ENCODE results near the gene MTERF4.

MTERF4 gene, protein sequence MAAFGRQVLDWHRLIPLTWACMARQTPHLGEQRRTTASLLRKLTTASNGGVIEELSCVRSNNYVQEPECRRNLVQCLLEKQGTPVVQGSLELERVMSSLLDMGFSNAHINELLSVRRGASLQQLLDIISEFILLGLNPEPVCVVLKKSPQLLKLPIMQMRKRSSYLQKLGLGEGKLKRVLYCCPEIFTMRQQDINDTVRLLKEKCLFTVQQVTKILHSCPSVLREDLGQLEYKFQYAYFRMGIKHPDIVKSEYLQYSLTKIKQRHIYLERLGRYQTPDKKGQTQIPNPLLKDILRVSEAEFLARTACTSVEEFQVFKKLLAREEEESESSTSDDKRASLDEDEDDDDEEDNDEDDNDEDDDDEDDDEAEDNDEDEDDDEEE

DNA sequence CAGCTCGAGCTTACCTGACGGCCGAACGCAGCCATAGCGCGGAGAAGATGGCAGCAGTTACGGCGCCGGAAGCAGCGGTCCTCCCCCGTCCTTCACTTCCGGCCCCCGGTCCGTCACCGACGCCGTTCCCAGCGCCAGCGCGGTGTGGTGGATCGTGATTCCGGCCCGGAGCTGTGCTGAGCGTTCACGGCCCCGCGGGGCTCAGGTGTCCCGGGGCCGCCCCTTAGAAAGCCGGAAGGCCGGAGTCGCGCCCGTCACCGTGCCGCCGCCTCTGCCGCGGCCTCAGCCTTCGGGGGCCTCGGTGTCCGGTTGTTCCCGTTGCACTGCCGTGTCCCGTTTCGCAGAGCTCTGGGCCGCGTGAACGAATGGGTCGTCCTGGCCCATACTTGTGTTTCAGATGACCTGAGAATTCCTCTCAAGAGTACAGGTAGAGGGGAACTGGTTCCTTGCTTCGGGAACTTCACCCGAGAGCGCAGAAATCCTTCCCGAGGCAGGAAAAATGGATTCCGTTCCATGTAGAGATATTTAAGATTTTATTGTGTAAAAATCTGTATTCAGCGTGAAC, at the start of gene MTERF4:
Gene MTERF4 (minus strand): TSS at position 49 of the 565 bp plus-strand sequence. CDS start 14 bp downstream, at position 35.
- H3K4me3 ChIP-seq (ENCODE audit: low read depth, low read length) = peak within 1 kb of the TSS; percentile 94
- DNase-seq (ENCODE audit: low read depth) = peak; percentile 92
- peak; percentile 69 for TF ChIP-seq POLR2A (IDR thresholded peaks at IDR 0.05; ENCODE audit: extremely low read depth, insufficient read length)
- peak; percentile 50 for TF ChIP-seq MAX (IDR thresholded peaks at IDR 0.05; ENCODE audit: low read depth, low read length)
- peak; percentile 66; the same call in 1 of the 2 replicates for TF ChIP-seq MYC (IDR thresholded peaks at IDR 0.05; ENCODE audit: low read depth, low read length)
- TF ChIP-seq, protein P1, sequence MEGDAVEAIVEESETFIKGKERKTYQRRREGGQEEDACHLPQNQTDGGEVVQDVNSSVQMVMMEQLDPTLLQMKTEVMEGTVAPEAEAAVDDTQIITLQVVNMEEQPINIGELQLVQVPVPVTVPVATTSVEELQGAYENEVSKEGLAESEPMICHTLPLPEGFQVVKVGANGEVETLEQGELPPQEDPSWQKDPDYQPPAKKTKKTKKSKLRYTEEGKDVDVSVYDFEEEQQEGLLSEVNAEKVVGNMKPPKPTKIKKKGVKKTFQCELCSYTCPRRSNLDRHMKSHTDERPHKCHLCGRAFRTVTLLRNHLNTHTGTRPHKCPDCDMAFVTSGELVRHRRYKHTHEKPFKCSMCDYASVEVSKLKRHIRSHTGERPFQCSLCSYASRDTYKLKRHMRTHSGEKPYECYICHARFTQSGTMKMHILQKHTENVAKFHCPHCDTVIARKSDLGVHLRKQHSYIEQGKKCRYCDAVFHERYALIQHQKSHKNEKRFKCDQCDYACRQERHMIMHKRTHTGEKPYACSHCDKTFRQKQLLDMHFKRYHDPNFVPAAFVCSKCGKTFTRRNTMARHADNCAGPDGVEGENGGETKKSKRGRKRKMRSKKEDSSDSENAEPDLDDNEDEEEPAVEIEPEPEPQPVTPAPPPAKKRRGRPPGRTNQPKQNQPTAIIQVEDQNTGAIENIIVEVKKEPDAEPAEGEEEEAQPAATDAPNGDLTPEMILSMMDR (IDR thresholded peaks at IDR 0.05; ENCODE audit: low read depth, low read length) = no peak

GRCh38 chr2:241150660-241151530, 48.8 kb upstream of the MTERF4 start:
- TF ChIP-seq MYC (IDR thresholded peaks at IDR 0.05; ENCODE audit: low read depth, low read length) (0 out of 2 replicates have a peak, but pooled peaks have one; percentile 30), MAX (IDR thresholded peaks at IDR 0.05; ENCODE audit: low read depth, low read length) (0 out of 2 replicates have a peak, but pooled peaks have one; percentile 7), POLR2A (IDR thresholded peaks at IDR 0.05; ENCODE audit: extremely low read depth, insufficient read length) (no peak)
- DNase-seq (ENCODE audit: low read depth) = no peak

GRCh38 chr2:241149925-241150659, 48.0 kb upstream of the MTERF4 start, which contains the start of gene PPP1R7:
Gene PPP1R7 (plus strand): TSS chr2:241150467. CDS start chr2:241150496, 29 bp downstream.
- TF ChIP-seq MYC (IDR thresholded peaks at IDR 0.05; ENCODE audit: low read depth, low read length) (no peak), POLR2A (IDR thresholded peaks at IDR 0.05; ENCODE audit: extremely low read depth, insufficient read length) (peak; percentile 47), MAX (IDR thresholded peaks at IDR 0.05; ENCODE audit: low read depth, low read length) (peak; percentile 34; the same call in 1 of the 2 replicates)
- TF ChIP-seq, protein P1 (IDR thresholded peaks at IDR 0.05; ENCODE audit: low read depth, low read length) = no peak
- peak within 1 kb of the TSS; percentile 95 for H3K4me3 ChIP-seq (ENCODE audit: low read depth, low read length)
- peak; percentile 97 for DNase-seq (ENCODE audit: low read depth)

More at GRCh38 chr2:241150660-241151530, 48.8 kb upstream of the MTERF4 start:
- peak overlapping the region; percentile 95 for H3K4me3 ChIP-seq (ENCODE audit: low read depth, low read length)

DNA sequence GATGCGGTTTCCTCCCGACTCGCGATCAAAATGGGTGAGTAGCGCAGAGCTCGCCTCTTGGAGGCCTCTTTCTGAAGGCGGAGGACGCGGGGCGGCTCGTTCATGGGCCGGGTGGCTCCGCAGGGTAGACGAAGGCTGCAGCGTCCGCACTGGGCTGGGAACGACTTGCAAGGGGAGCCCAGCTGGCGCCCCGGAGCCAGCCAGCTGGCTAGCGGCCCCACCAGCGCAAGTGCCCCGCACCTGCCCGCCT, 47.5 kb upstream of the MTERF4 start:
- no peak for TF ChIP-seq MAX (IDR thresholded peaks at IDR 0.05; ENCODE audit: low read depth, low read length)
- no peak for TF ChIP-seq POLR2A (IDR thresholded peaks at IDR 0.05; ENCODE audit: extremely low read depth, insufficient read length)
- TF ChIP-seq MYC (IDR thresholded peaks at IDR 0.05; ENCODE audit: low read depth, low read length) = no peak
- TF ChIP-seq, protein P1 (IDR thresholded peaks at IDR 0.05; ENCODE audit: low read depth, low read length) = no peak
- DNase-seq (ENCODE audit: low read depth) = no peak
- H3K4me3 ChIP-seq (ENCODE audit: low read depth, low read length) = peak overlapping the region; percentile 95

DNA sequence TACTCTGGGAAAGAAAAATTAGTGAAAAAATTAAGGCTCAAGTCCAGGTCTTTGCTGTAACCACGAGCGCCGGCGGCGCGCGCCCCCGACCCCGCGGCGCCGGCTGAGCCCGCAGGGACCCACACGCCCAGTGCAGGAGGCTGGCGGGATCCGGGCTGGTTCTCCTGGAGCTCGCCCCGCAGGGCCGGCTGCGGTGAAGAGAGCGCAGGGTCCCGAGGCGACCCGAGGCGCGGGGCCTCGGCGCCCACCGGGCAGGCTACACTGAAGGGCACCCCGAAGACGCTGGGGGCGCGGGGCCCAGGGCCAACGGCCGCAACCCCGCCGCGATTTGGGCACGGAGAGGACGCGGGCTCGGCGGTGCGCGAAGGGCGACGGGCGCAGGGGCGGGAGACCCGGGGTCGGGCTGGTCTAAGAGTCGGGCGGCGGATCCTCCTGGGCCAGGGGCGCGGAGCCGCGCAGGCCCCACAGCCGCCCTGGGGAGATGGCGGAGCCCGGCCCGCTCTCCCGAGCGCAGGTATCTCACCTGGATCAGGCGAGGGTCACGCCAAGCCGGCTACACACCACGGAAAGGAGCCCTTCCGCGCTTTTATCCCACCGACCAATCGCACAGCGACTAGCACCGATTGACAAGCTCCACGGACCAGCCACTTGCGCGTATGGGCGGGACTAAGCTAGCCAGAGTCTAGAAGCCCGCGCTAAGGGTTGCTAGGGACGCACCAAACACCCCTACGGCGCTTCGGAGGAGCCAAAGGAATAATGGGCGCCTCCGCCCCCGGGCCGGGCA, 47.0 kb upstream of the MTERF4 start, which contains the start of gene PASK:
Gene PASK (minus strand): TSS at position 582 of the 784 bp plus-strand sequence. CDS start 6,440 bp downstream, outside the sequence.
- peak within 1 kb of the TSS; percentile 95 for H3K4me3 ChIP-seq (ENCODE audit: low read depth, low read length)
- DNase-seq (ENCODE audit: low read depth) = peak; percentile 98
- TF ChIP-seq MAX (IDR thresholded peaks at IDR 0.05; ENCODE audit: low read depth, low read length) = peak; percentile 59
- TF ChIP-seq POLR2A (IDR thresholded peaks at IDR 0.05; ENCODE audit: extremely low read depth, insufficient read length) = peak; percentile 15
- 0 out of 2 replicates have a peak, but pooled peaks have one; percentile 12 for TF ChIP-seq MYC (IDR thresholded peaks at IDR 0.05; ENCODE audit: low read depth, low read length)
- TF ChIP-seq, protein P1 (IDR thresholded peaks at IDR 0.05; ENCODE audit: low read depth, low read length) = no peak
